Keratinocyte (primary cell): ENCODE measurements around the gene GSDMA. TPM values are rescaled to one million over a fixed set of nuclear protein-coding genes. Genes with fewer than 3 reads are reported as not detected.

Source experiments
- DNase-seq: peaks from one replicate; pipeline ENCODE4 v3.0.0-alpha.2; 2011; ENCODE audit warnings: low read depth, missing footprints, low spot score
- FAIRE-seq: peaks from 2 replicates; lab custom pipeline; 2011; peaks lifted over from hg19 to GRCh38; lab: Jason Lieb, UNC
- H2AFZ ChIP-seq: 2 replicates; pipeline ENCODE4 v1.6.0; 2012; ENCODE audit warnings: low read length, control low read depth, inconsistent platforms; ENCODE audit not compliant: control insufficient read depth
- H3K27ac ChIP-seq: 2 replicates; pipeline ENCODE4 v1.5.1; 2011; ENCODE audit warnings: low read length; ENCODE audit not compliant: control insufficient read depth, insufficient read depth
- H3K27me3 ChIP-seq: 3 replicates; pipeline ENCODE4 v1.6.0; 2011; ENCODE audit warnings: low read length; ENCODE audit not compliant: control insufficient read depth, insufficient read depth; ENCODE audit errors: extremely low read depth
- H3K36me3 ChIP-seq, 2 experiments: 2 replicates in 1 of 2; 3 replicates in 1 of 2; pipeline ENCODE4 v1.5.1; 2011; ENCODE audit warnings: low read length in 2 of 2, mild to moderate bottlenecking in 1 of 2; ENCODE audit not compliant: control insufficient read depth in 2 of 2, insufficient read depth in 2 of 2; ENCODE audit errors: extremely low read depth in 1 of 2
- H3K4me1 ChIP-seq: 3 replicates; pipeline ENCODE4 v1.5.1; 2011; ENCODE audit warnings: low read length; ENCODE audit not compliant: control insufficient read depth, insufficient read depth; ENCODE audit errors: extremely low read depth
- H3K4me2 ChIP-seq: 3 replicates; pipeline ENCODE4 v1.6.0; 2011; ENCODE audit warnings: low read depth, low read length; ENCODE audit not compliant: control insufficient read depth, insufficient read depth; ENCODE audit errors: extremely low read depth
- H3K4me3 ChIP-seq, 3 experiments: fragments of 200-600 bp in 1 of 3; sonication (generic) in 1 of 3; 2 replicates in 2 of 3; 3 replicates in 1 of 3; pipeline ENCODE4 v1.5.1; 2011 to 2016; ENCODE audit warnings: low read length in 3 of 3, mild to moderate bottlenecking in 3 of 3, control low read depth in 2 of 3, inconsistent platforms in 1 of 3, low read depth in 1 of 3, mixed read lengths in 1 of 3, mixed run types in 1 of 3, moderate library complexity in 1 of 3; ENCODE audit not compliant: control insufficient read depth in 2 of 3, insufficient read depth in 2 of 3; ENCODE audit errors: extremely low read depth in 1 of 3
- H3K79me2 ChIP-seq: 2 replicates; pipeline ENCODE4 v1.6.0; 2012; ENCODE audit warnings: low read length; ENCODE audit not compliant: control insufficient read depth, insufficient read depth
- H3K9ac ChIP-seq: 3 replicates; pipeline ENCODE4 v1.6.0; 2011; ENCODE audit warnings: low read length; ENCODE audit not compliant: control insufficient read depth, insufficient read depth; ENCODE audit errors: extremely low read depth
- H3K9me1 ChIP-seq: 3 replicates; pipeline ENCODE4 v1.6.0; 2011; ENCODE audit warnings: low read length; ENCODE audit not compliant: control insufficient read depth, insufficient read depth; ENCODE audit errors: extremely low read depth
- H3K9me3 ChIP-seq: 2 replicates; pipeline ENCODE4 v1.5.1; 2012; ENCODE audit warnings: low read depth, low read length; ENCODE audit not compliant: control insufficient read depth
- H4K20me1 ChIP-seq: 3 replicates; pipeline ENCODE4 v1.6.0; 2011; ENCODE audit warnings: low read length; ENCODE audit not compliant: control insufficient read depth, insufficient read depth; ENCODE audit errors: extremely low read depth
- CTCF ChIP-seq, 3 experiments: IDR thresholded peaks in 1 of 3; conservative IDR thresholded peaks in 1 of 3; optimal IDR thresholded peaks in 1 of 3; 2 replicates in 2 of 3; 3 replicates in 1 of 3; pipeline versions ENCODE3 to v1.5.1; 2011; ENCODE audit warnings: low read length in 3 of 3, mild to moderate bottlenecking in 3 of 3, moderate library complexity in 2 of 3, control low read depth in 1 of 3, inconsistent platforms in 1 of 3; ENCODE audit not compliant: insufficient read depth in 2 of 3; ENCODE audit errors: extremely low read depth in 1 of 3
- EZH2 ChIP-seq: IDR thresholded peaks from one replicate; pipeline ENCODE4 v1.6.1; 2012; ENCODE audit warnings: inconsistent platforms, mild to moderate bottlenecking, low read length, moderate library complexity
- dilution Hi-C: fragments of 300-500 bp; cut with MboI; formaldehyde crosslinking; loops from one replicate; pipeline ENCODE4 v1.7.0; 2020; ENCODE audit warnings: low sequenced_read_pairs; ENCODE audit not compliant: extremely low pct_ligation_motif_present
- polyA minus RNA-seq, 3 experiments: library from RNA; depleted of rRNA, polyadenylated mRNA; stranded (reverse); fragments of >200 nt; gene quantifications; 1 replicate in 1 of 3; 2 replicates in 1 of 3; 3 replicates in 1 of 3; pipeline ENCODE4 v1.2.3, GENCODE V29; 2011
- polyA plus RNA-seq, 5 experiments: library from polyadenylated mRNA; depleted of rRNA in 3 of 5; stranded (reverse) in 3 of 5; stranded (forward) in 1 of 5; unstranded in 1 of 5; fragments of >200 nt; gene quantifications; 1 replicate in 1 of 5; 2 replicates in 3 of 5; 3 replicates in 1 of 5; pipeline versions ENCODE4 v1.2.1 to v1.2.3, GENCODE V29; 2011 to 2012; ENCODE audit warnings: missing spikeins in 2 of 5, low read depth in 1 of 5, low replicate concordance in 1 of 5

Gene GSDMA
- polyA plus RNA-seq, result 5.0 to 9.8 TPM (median 8.5 TPM) in 3 replicates
- 82.1 TPM for polyA plus RNA-seq (2011; ENCODE audit: low read depth)
- 4.2 and 4.8 TPM in 2 replicates for polyA plus RNA-seq (2011; cell fraction: cytosol; rRNA removed)
- 6.4 and 7.4 TPM in 2 replicates for polyA plus RNA-seq (2011; cell fraction: nucleus; rRNA removed)
- 6.5 and 78.8 TPM in 2 replicates for polyA plus RNA-seq (2012; ENCODE audit: low replicate concordance)
- polyA minus RNA-seq, result 10.6 to 15.5 TPM (median 12.3 TPM) in 3 replicates
- polyA minus RNA-seq (2011; cell fraction: cytosol; rRNA and poly(A)+ RNA removed), result 2.9 TPM
- 4.3 and 6.3 TPM in 2 replicates for polyA minus RNA-seq (2011; cell fraction: nucleus; rRNA and poly(A)+ RNA removed)

- no peak within 1 kb of the TSS for H3K4me3 ChIP-seq
- no peak within 1 kb of the TSS for H3K9ac ChIP-seq
- H3K9me3 ChIP-seq, result no peaks in the 10 kb centered on the region
- no peaks in the 10 kb centered on the region for H3K27me3 ChIP-seq
- no peak for FAIRE-seq
- TF ChIP-seq EZH2, result no peak
- no peak for TF ChIP-seq CTCF (optimal IDR thresholded peaks at IDR 0.05 in 1 of 3, IDR thresholded peaks at IDR 0.05 in 1 of 3, conservative IDR thresholded peaks at IDR 0.05 in 1 of 3; ENCODE audit: extremely low read depth in 1 of 3, insufficient read depth in 2 of 3, low read length in 3 of 3)
- H2AFZ ChIP-seq, result no peak within 1 kb of the TSS
- no peaks in the 10 kb centered on the region for H3K36me3 ChIP-seq
- no peak within 1 kb of the TSS for H3K27ac ChIP-seq
- H3K79me2 ChIP-seq, result no peaks in the 10 kb centered on the region
- H3K4me2 ChIP-seq, result no peak within 1 kb of the TSS
- dilution Hi-C loops, result no loop called here
- H3K9me1 ChIP-seq, result no peaks in the 10 kb centered on the region
- DNase-seq, result no peak
- no peaks in the 10 kb centered on the region for H4K20me1 ChIP-seq
- peaks cover 25% of the 10 kb centered on the region for H3K4me1 ChIP-seq
These were observed at the start of gene GSDMA for GRCh38 chr17:39962642-39963220. Gene GSDMA, plus strand, starts transcription at chr17:39963004. Its CDS starts 2,684 bp downstream, at chr17:39965688.

GRCh38 chr17:39913989-39914388 lies 48.8 kb upstream of the GSDMA start:
- peaks cover 0 to 15% of the 10 kb centered on the region in 2 experiments for H3K36me3 ChIP-seq
- dilution Hi-C loops, result no loop called here
- no peak for DNase-seq

More at GRCh38 chr17:39913989-39914388, 48.8 kb upstream of the GSDMA start:
- no peaks in the 10 kb centered on the region for H3K4me1 ChIP-seq
- no peak overlapping the region for H3K4me2 ChIP-seq
- FAIRE-seq, result no peak
- H2AFZ ChIP-seq, result no peak overlapping the region
- H3K79me2 ChIP-seq, result no peaks in the 10 kb centered on the region
- no peaks in the 10 kb centered on the region for H3K9me1 ChIP-seq
- no peaks in the 10 kb centered on the region for H3K9me3 ChIP-seq
- H4K20me1 ChIP-seq, result no peaks in the 10 kb centered on the region
- no peak overlapping the region for H3K27ac ChIP-seq
- H3K4me3 ChIP-seq, result no peak overlapping the region
- TF ChIP-seq CTCF (optimal IDR thresholded peaks at IDR 0.05 in 1 of 3, IDR thresholded peaks at IDR 0.05 in 1 of 3, conservative IDR thresholded peaks at IDR 0.05 in 1 of 3; ENCODE audit: extremely low read depth in 1 of 3, insufficient read depth in 2 of 3, low read length in 3 of 3) (no peak), EZH2 (no peak)
- no peak overlapping the region for H3K9ac ChIP-seq
- H3K27me3 ChIP-seq, result no peaks in the 10 kb centered on the region
